Natural killer cell (primary cell): ENCODE results near the gene ANTXR2. TPM values are rescaled to one million over a fixed set of nuclear protein-coding genes. Genes with fewer than 3 reads are reported as not detected.

Experiments used
- ATAC-seq, 3 donors: fragments of 150-1000 bp in 2 of 3; fragments of 200-7000 bp in 1 of 3; cut with Tn5 transposase; 1 replicate in 1 of 3; 2 replicates in 2 of 3; pipeline ENCODE4 v1.10.0; 2021; ENCODE audit warnings: mild to moderate bottlenecking in 2 of 3, moderate library complexity in 2 of 3
- DNase-seq, 2 donors: peaks; one replicate each; pipeline versions ENCODE4 v3.0.0 to v3.0.0-alpha.2; 2013 to 2021; ENCODE audit warnings: mixed read lengths in 1 of 2
- H3K27ac ChIP-seq: one replicate; pipeline ENCODE4 v1.5.1; 2013; ENCODE audit warnings: mild to moderate bottlenecking, low read length
- H3K27me3 ChIP-seq: one replicate; pipeline ENCODE4 v1.6.1; 2013; ENCODE audit warnings: low read length; ENCODE audit not compliant: control insufficient read depth, insufficient read depth
- H3K36me3 ChIP-seq: one replicate; pipeline ENCODE4 v1.6.1; 2013; ENCODE audit warnings: low read length; ENCODE audit not compliant: control insufficient read depth, insufficient read depth
- H3K4me1 ChIP-seq: one replicate; pipeline ENCODE4 v1.6.1; 2013; ENCODE audit warnings: low read length; ENCODE audit not compliant: control insufficient read depth, insufficient read depth
- H3K4me3 ChIP-seq: one replicate; pipeline ENCODE4 v1.5.1; 2013; ENCODE audit warnings: low read length
- H3K9me3 ChIP-seq: one replicate; pipeline ENCODE4 v1.6.1; 2013; ENCODE audit warnings: low read length; ENCODE audit not compliant: control insufficient read depth, insufficient read depth
- H3K27ac Mint-ChIP-seq, 2 donors: one replicate each; pipeline ENCODE4 v1.8.0; 2022; ENCODE audit warnings: mild to moderate bottlenecking in 2 of 2, mixed read lengths in 2 of 2, moderate library complexity in 1 of 2
- H3K27me3 Mint-ChIP-seq, 2 donors: one replicate each; pipeline ENCODE4 v1.8.0; 2022; ENCODE audit warnings: low read depth in 2 of 2, mixed read lengths in 2 of 2
- H3K36me3 Mint-ChIP-seq: one replicate; pipeline ENCODE4 v1.8.0; 2022; ENCODE audit warnings: mixed read lengths
- H3K4me1 Mint-ChIP-seq, 2 donors: one replicate each; pipeline ENCODE4 v1.8.0; 2022; ENCODE audit warnings: mixed read lengths in 2 of 2
- H3K4me3 Mint-ChIP-seq: one replicate; pipeline ENCODE4 v1.8.0; 2022; ENCODE audit warnings: mild to moderate bottlenecking, moderate library complexity, mixed read lengths
- H3K9me3 Mint-ChIP-seq, 2 donors: one replicate each; pipeline ENCODE4 v1.8.0; 2022; ENCODE audit warnings: mixed read lengths in 2 of 2
- CTCF ChIP-seq: fragments of 200-600 bp; IDR thresholded peaks from one replicate; pipeline ENCODE4 v1.8.0; 2022; ENCODE audit warnings: antibody characterized with exemption
- WGBS: methylation state at CpG from one replicate; pipeline ENCODE4 v1.1.7; 2013; ENCODE audit warnings: missing lambda C conversion rate; ENCODE audit not compliant: insufficient coverage; 5-methylcytosine and 5-hydroxymethylcytosine counted together
- intact Hi-C: fragments of 100-400 bp; cut with micrococcal nuclease; formaldehyde crosslinking; loops from one replicate; pipeline ENCODE4 v1.14.2; 2022
- total RNA-seq, 4 donors: library from RNA; stranded (reverse); fragments of 120-200 nt in 1 of 4; gene quantifications; one replicate each; pipeline versions ENCODE4 v1.2.3 to v1.2.4, GENCODE V29; 2013 to 2022

The ANTXR2 gene
- total RNA-seq, 3 donors from 2014 or later (not counting 1 experiment from before 2014, with no cell fraction given): 7.8 to 28.3 (median 10.0) TPM

- H3K36me3 Mint-ChIP-seq: no peaks in the 10 kb centered on the region
- peaks cover 0 to 8% of the 10 kb centered on the region in 2 donors for H3K4me1 Mint-ChIP-seq
- TF ChIP-seq CTCF: no peak
- H3K27ac Mint-ChIP-seq: no peak overlapping the region
- Histone ChIP-seq H3K4me3 (no peak overlapping the region), H3K27me3 (no peaks in the 10 kb centered on the region), H3K36me3 (no peaks in the 10 kb centered on the region), H3K27ac (no peak overlapping the region), H3K4me1 (no peaks in the 10 kb centered on the region), H3K9me3 (no peaks in the 10 kb centered on the region)
- no peak overlapping the region for H3K4me3 Mint-ChIP-seq
- DNase-seq: no peak
- WGBS: 100% methylated on average over 1 of the region's 1 CpG
- H3K9me3 Mint-ChIP-seq: peaks cover 2 to 3% of the 10 kb centered on the region in 2 donors
- intact Hi-C loops: no loop called here
- no peak for ATAC-seq
- H3K27me3 Mint-ChIP-seq: no peaks in the 10 kb centered on the region
Observed at GRCh38 chr4:79987401-79987800, 85.6 kb downstream of the ANTXR2 start.

GRCh38 chr4:79983431-79983830 lies 89.6 kb downstream of the ANTXR2 start:
- H3K4me1 ChIP-seq: no peaks in the 10 kb centered on the region
- 93% methylated on average over 3 of the region's 4 CpGs for WGBS
- H3K27me3 ChIP-seq: no peaks in the 10 kb centered on the region
- no peak for ATAC-seq
- Mint-ChIP-seq H3K4me3 (no peak overlapping the region), H3K27ac (no peak overlapping the region), H3K4me1 (peaks cover 0 to 3% of the 10 kb centered on the region in 2 donors), H3K36me3 (no peaks in the 10 kb centered on the region), H3K9me3 (peaks cover under 1% of the 10 kb centered on the region in 2 donors), H3K27me3 (no peaks in the 10 kb centered on the region)
- H3K9me3 ChIP-seq: no peaks in the 10 kb centered on the region
- intact Hi-C loops: no loop called here
- no peak for TF ChIP-seq CTCF
- H3K36me3 ChIP-seq: no peaks in the 10 kb centered on the region
- no peak for DNase-seq
- no peak overlapping the region for H3K27ac ChIP-seq
- H3K4me3 ChIP-seq: no peak overlapping the region

- Mint-ChIP-seq H3K27me3 (no peaks in the 10 kb centered on the region), H3K4me1 (no peaks in the 10 kb centered on the region), H3K4me3 (no peak overlapping the region), H3K9me3 (no peaks in the 10 kb centered on the region), H3K36me3 (peaks cover under 1% of the 10 kb centered on the region), H3K27ac (no peak overlapping the region)
- intact Hi-C loops: no loop called here
- ATAC-seq: no peak
- H3K27ac ChIP-seq: no peak overlapping the region
- H3K4me3 ChIP-seq: no peak overlapping the region
- DNase-seq: no peak
- TF ChIP-seq CTCF: no peak
- WGBS: no CpG with 5 or more reads among the region's 1 CpG
- no peaks in the 10 kb centered on the region for H3K9me3 ChIP-seq
- no peaks in the 10 kb centered on the region for H3K4me1 ChIP-seq
- H3K27me3 ChIP-seq: no peaks in the 10 kb centered on the region
- peaks cover 3% of the 10 kb centered on the region for H3K36me3 ChIP-seq
Observed at GRCh38 chr4:79982601-79983322, 90.3 kb downstream of the ANTXR2 start.

- Histone ChIP-seq H3K9me3 (no peaks in the 10 kb centered on the region), H3K27me3 (no peaks in the 10 kb centered on the region), H3K4me1 (no peaks in the 10 kb centered on the region), H3K36me3 (peaks cover 12% of the 10 kb centered on the region), H3K27ac (no peak overlapping the region), H3K4me3 (no peak overlapping the region)
- intact Hi-C loops: no loop called here
- Mint-ChIP-seq H3K9me3 (no peaks in the 10 kb centered on the region), H3K27ac (no peak overlapping the region), H3K36me3 (peaks cover 7% of the 10 kb centered on the region), H3K4me3 (no peak overlapping the region), H3K27me3 (no peaks in the 10 kb centered on the region), H3K4me1 (no peaks in the 10 kb centered on the region)
- DNase-seq (no peak), ATAC-seq (no peak)
- WGBS: no CpG with 5 or more reads among the region's 2 CpGs
- no peak for TF ChIP-seq CTCF
Observed at GRCh38 chr4:79980448-79980847, 92.6 kb downstream of the ANTXR2 start.
